ENCODE data around the gene FARS2.

DNA sequence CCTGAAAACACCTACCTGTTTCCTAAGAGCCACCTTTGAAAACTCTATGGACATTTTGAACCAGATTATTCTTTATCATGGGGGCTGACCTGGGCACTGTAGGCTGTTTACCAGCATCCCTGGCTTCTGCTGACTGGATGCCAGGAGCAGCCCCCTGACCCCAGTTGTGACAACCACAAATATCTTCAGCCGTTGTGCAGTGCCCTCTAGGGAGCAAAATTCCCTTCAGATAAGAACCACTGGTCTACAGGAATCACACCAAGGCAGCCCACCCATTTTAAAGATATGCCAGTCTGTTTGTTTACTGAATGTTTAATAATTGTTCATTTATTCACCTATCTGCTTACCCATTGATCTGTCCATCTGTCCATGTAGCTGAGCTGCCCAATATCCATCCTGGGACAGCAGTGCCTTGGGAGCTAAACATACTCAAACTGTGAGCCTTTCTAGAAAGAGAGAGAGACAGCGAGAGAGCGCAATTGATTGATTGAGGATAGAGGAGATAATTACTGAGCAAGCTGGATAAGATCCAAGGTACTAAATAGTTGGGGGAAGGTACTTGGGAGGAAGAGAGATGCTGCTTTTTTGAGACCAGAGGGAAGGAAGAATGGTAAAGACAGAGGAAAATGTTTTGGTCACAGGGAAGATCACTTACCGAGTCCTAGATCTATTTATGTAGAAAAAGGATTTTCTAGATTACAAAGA, 468.7 kb downstream of the FARS2 start:
- TF ChIP-seq POLR2AphosphoS2 (conservative IDR thresholded peaks at IDR 0.05; ENCODE audit: low read length) (no peak), FOSB (CRISPR knock-in tag; IDR thresholded peaks at IDR 0.05) (no peak), ZC3H11A (IDR thresholded peaks at IDR 0.05) (no peak), RAD21 (conservative IDR thresholded peaks at IDR 0.05 in 1 of 2, IDR thresholded peaks at IDR 0.05 in 1 of 2) (no peak), BHLHE40 (IDR thresholded peaks at IDR 0.05; ENCODE audit: low read depth, low read length) (no peak), ZNF302 (CRISPR knock-in tag; IDR thresholded peaks at IDR 0.05) (no peak), SREBF2 (IDR thresholded peaks at IDR 0.05) (no peak), POLR2A (IDR thresholded peaks at IDR 0.05; ENCODE audit: low read length) (no peak), JUNB (IDR thresholded peaks at IDR 0.05) (no peak), CHD2 (IDR thresholded peaks at IDR 0.05; ENCODE audit: low read length, partially characterized antibody) (no peak)
- TF ChIP-seq, protein P1, sequence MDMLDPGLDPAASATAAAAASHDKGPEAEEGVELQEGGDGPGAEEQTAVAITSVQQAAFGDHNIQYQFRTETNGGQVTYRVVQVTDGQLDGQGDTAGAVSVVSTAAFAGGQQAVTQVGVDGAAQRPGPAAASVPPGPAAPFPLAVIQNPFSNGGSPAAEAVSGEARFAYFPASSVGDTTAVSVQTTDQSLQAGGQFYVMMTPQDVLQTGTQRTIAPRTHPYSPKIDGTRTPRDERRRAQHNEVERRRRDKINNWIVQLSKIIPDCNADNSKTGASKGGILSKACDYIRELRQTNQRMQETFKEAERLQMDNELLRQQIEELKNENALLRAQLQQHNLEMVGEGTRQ (IDR thresholded peaks at IDR 0.05): no peak
- TF ChIP-seq, protein P2, sequence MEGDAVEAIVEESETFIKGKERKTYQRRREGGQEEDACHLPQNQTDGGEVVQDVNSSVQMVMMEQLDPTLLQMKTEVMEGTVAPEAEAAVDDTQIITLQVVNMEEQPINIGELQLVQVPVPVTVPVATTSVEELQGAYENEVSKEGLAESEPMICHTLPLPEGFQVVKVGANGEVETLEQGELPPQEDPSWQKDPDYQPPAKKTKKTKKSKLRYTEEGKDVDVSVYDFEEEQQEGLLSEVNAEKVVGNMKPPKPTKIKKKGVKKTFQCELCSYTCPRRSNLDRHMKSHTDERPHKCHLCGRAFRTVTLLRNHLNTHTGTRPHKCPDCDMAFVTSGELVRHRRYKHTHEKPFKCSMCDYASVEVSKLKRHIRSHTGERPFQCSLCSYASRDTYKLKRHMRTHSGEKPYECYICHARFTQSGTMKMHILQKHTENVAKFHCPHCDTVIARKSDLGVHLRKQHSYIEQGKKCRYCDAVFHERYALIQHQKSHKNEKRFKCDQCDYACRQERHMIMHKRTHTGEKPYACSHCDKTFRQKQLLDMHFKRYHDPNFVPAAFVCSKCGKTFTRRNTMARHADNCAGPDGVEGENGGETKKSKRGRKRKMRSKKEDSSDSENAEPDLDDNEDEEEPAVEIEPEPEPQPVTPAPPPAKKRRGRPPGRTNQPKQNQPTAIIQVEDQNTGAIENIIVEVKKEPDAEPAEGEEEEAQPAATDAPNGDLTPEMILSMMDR (IDR thresholded peaks at IDR 0.05): no peak
- TF ChIP-seq, protein P3, sequence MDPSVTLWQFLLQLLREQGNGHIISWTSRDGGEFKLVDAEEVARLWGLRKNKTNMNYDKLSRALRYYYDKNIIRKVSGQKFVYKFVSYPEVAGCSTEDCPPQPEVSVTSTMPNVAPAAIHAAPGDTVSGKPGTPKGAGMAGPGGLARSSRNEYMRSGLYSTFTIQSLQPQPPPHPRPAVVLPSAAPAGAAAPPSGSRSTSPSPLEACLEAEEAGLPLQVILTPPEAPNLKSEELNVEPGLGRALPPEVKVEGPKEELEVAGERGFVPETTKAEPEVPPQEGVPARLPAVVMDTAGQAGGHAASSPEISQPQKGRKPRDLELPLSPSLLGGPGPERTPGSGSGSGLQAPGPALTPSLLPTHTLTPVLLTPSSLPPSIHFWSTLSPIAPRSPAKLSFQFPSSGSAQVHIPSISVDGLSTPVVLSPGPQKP (IDR thresholded peaks at IDR 0.05; ENCODE audit: low read depth, low read length): no peak
- TF ChIP-seq, protein P4, sequence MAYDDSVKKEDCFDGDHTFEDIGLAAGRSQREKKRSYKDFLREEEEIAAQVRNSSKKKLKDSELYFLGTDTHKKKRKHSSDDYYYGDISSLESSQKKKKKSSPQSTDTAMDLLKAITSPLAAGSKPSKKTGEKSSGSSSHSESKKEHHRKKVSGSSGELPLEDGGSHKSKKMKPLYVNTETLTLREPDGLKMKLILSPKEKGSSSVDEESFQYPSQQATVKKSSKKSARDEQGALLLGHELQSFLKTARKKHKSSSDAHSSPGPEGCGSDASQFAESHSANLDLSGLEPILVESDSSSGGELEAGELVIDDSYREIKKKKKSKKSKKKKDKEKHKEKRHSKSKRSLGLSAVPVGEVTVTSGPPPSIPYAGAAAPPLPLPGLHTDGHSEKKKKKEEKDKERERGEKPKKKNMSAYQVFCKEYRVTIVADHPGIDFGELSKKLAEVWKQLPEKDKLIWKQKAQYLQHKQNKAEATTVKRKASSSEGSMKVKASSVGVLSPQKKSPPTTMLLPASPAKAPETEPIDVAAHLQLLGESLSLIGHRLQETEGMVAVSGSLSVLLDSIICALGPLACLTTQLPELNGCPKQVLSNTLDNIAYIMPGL (CRISPR knock-in tag; IDR thresholded peaks at IDR 0.05; ENCODE audit: borderline replicate concordance): no peak

All from A549 (cell line).